Measurements from ENCODE around the gene PLEKHO2.

- TF ChIP-seq CTCF (IDR thresholded peaks at IDR 0.05) (no peak), POLR2A (IDR thresholded peaks at IDR 0.05) (no peak)
Measured at GRCh38 chr15:64892847-64893403, 51.2 kb downstream of the PLEKHO2 start.

Data from Peyer's patch (tissue), 4 donors.